ENCODE data around the gene APBB2. TPM values are rescaled to one million over a fixed set of nuclear protein-coding genes. Genes with fewer than 3 reads are reported as not detected.
"Not testable (repeated sequence)": the region's sequence is repeated elsewhere in the genome, so short reads cannot be mapped to it uniquely, and the experiment has no call there.

The APBB2 gene
- total RNA-seq, 1 donor from 2014 or later, result 52.6 TPM

GRCh38 chr4:40827758-40828157 is 386.6 kb downstream of the APBB2 start:
- DNase-seq (ENCODE audit: low spot score), result no peak

GRCh38 chr4:40826821-40827220 is 387.5 kb downstream of the APBB2 start:
- no peak for DNase-seq (ENCODE audit: low spot score)

GRCh38 chr4:40825014-40825838 is 389.1 kb downstream of the APBB2 start:
- DNase-seq (ENCODE audit: low spot score), result no peak

GRCh38 chr4:40822420-40823166 is 391.7 kb downstream of the APBB2 start:
- DNase-seq (ENCODE audit: low spot score), result no peak

- no peak for DNase-seq (ENCODE audit: low spot score)
Measured at GRCh38 chr4:40820101-40820500, 394.2 kb downstream of the APBB2 start.

GRCh38 chr4:40817157-40817556 is 397.2 kb downstream of the APBB2 start:
- DNase-seq (ENCODE audit: low spot score), result not testable (repeated sequence)

- DNase-seq (ENCODE audit: low spot score), result no peak
Measured at GRCh38 chr4:40812856-40813255, 401.5 kb downstream of the APBB2 start.

- DNase-seq (ENCODE audit: low spot score), result no peak
Measured at GRCh38 chr4:40812386-40812785, 402.0 kb downstream of the APBB2 start.

- no peak for DNase-seq (ENCODE audit: low spot score)
Measured at GRCh38 chr4:40811956-40812355, 402.4 kb downstream of the APBB2 start.

- DNase-seq (ENCODE audit: low spot score), result no peak
Measured at GRCh38 chr4:40808926-40809457, 405.4 kb downstream of the APBB2 start.

GRCh38 chr4:40804598-40804997 is 409.7 kb downstream of the APBB2 start:
- no peak for DNase-seq (ENCODE audit: low spot score)

- DNase-seq (ENCODE audit: low spot score), result no peak
Measured at GRCh38 chr4:40800064-40800463, 414.3 kb downstream of the APBB2 start.

- DNase-seq (ENCODE audit: low spot score), result no peak
Measured at GRCh38 chr4:40789771-40790170, 424.6 kb downstream of the APBB2 start.

GRCh38 chr4:40789031-40789430 is 425.3 kb downstream of the APBB2 start:
- DNase-seq (ENCODE audit: low spot score), result no peak

GRCh38 chr4:40788331-40788730 is 426.0 kb downstream of the APBB2 start:
- no peak for DNase-seq (ENCODE audit: low spot score)

- DNase-seq (ENCODE audit: low spot score), result no peak
Measured at GRCh38 chr4:40785727-40786126, 428.6 kb downstream of the APBB2 start.

- DNase-seq (ENCODE audit: low spot score), result no peak
Measured at GRCh38 chr4:40782876-40783275, 431.5 kb downstream of the APBB2 start.

GRCh38 chr4:40778090-40778489 is 436.3 kb downstream of the APBB2 start:
- no peak for DNase-seq (ENCODE audit: low spot score)

GRCh38 chr4:40769266-40769665 is 445.1 kb downstream of the APBB2 start:
- no peak for DNase-seq (ENCODE audit: low spot score)

- DNase-seq (ENCODE audit: low spot score), result no peak
Measured at GRCh38 chr4:40763228-40763716, 451.1 kb downstream of the APBB2 start.

Data from ureter (tissue), 1 donor.